DND-41 (cell line): ENCODE measurements around the gene FBL.

Source experiments
- CTCF ChIP-seq: IDR thresholded peaks from 2 replicates; pipeline ENCODE4 v1.5.1; 2012; ENCODE audit warnings: borderline replicate concordance, low read length, moderate library complexity, mild to moderate bottlenecking; ENCODE audit not compliant: poor library complexity, severe bottlenecking; ENCODE audit errors: extremely low read depth
- EZH2 ChIP-seq: IDR thresholded peaks from 3 replicates; pipeline ENCODE4 v1.6.1; 2012; ENCODE audit warnings: borderline replicate concordance, low read depth, mild to moderate bottlenecking, moderate library complexity, low read length, inconsistent platforms; ENCODE audit not compliant: severe bottlenecking

DNA sequence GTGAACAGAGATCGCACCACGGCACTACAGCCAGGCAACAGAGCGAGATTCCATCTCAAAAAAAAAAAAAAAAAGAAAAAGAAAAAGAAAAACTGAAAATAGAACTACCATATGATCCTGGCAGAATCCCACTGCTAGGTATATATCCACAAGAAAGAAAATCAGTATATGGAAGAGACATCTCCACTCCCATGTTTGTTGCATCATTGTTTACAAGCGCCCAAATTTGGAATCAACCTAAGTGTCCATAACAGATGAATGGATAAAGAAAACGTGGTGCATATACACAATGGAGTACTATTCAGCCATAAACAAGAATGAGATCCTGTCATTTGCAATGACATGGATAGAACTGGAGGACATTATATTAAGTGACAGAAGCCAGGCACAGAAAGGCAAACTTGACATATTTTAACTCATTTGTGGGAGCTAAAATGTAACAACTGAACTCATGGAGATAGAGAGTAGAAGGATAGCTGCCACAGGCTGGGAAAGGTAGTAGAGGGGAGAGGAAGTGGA, 38.3 kb downstream of the FBL start:
- TF ChIP-seq CTCF (no peak), EZH2 (no peak)
